DMS53 (cell line): ENCODE data around the gene TPTE2.
"Not testable (repeated sequence)": the region's sequence is repeated elsewhere in the genome, so short reads cannot be mapped to it uniquely, and the experiment has no call there.

ENCODE experiments used
- DNase-seq: peaks from one replicate; lab custom pipeline; 2025; lab: John Stamatoyannopoulos, UW

The TPTE2 gene

GRCh38 chr13:19561127-19561582, at the start of gene TPTE2:
Gene TPTE2 (minus strand): TSS chr13:19561532. CDS start chr13:19503234, 58,298 bp downstream.
- not testable (repeated sequence) for DNase-seq

- DNase-seq: no peak
These were observed 46.3 kb upstream of the TPTE2 start for GRCh38 chr13:19607523-19608078.

GRCh38 chr13:19606737-19607136, 45.4 kb upstream of the TPTE2 start:
- DNase-seq: no peak

- peak; percentile 10 for DNase-seq
These were observed 44.8 kb upstream of the TPTE2 start for GRCh38 chr13:19606152-19606551.

- DNase-seq: peak; percentile 13
These were observed 44.0 kb upstream of the TPTE2 start for GRCh38 chr13:19605161-19605955.

GRCh38 chr13:19604306-19604705, 43.0 kb upstream of the TPTE2 start:
- DNase-seq: peak; percentile 14

- peak; percentile 78 for DNase-seq
These were observed 40.7 kb upstream of the TPTE2 start for GRCh38 chr13:19601749-19602725.

GRCh38 chr13:19597523-19597922, 36.2 kb upstream of the TPTE2 start:
- DNase-seq: peak; percentile 34

GRCh38 chr13:19596960-19597361, 35.6 kb upstream of the TPTE2 start:
- peak; percentile 88 for DNase-seq

GRCh38 chr13:19596086-19596485, 34.8 kb upstream of the TPTE2 start:
- no peak for DNase-seq

GRCh38 chr13:19592657-19593180, 31.4 kb upstream of the TPTE2 start:
- no peak for DNase-seq

GRCh38 chr13:19591864-19592263, 30.5 kb upstream of the TPTE2 start:
- DNase-seq: no peak

GRCh38 chr13:19590423-19590822, 29.1 kb upstream of the TPTE2 start:
- no peak for DNase-seq

- no peak for DNase-seq
These were observed 28.0 kb upstream of the TPTE2 start for GRCh38 chr13:19589312-19589711.

GRCh38 chr13:19587635-19588300, 26.4 kb upstream of the TPTE2 start:
- DNase-seq: peak; percentile 82

- peak; percentile 78 for DNase-seq
These were observed 25.7 kb upstream of the TPTE2 start for GRCh38 chr13:19586904-19587634.

- no peak for DNase-seq
These were observed 20.3 kb upstream of the TPTE2 start for GRCh38 chr13:19581675-19582074.

- DNase-seq: no peak
These were observed 13.9 kb upstream of the TPTE2 start for GRCh38 chr13:19575230-19575629.

GRCh38 chr13:19573120-19573716, 11.9 kb upstream of the TPTE2 start:
- DNase-seq: no peak

GRCh38 chr13:19572280-19572679, 10.9 kb upstream of the TPTE2 start:
- DNase-seq: no peak
